H1 (cell line): ENCODE results near the gene POTEJ.
"Not testable (repeated sequence)": the region's sequence is repeated elsewhere in the genome, so short reads cannot be mapped to it uniquely, and the experiment has no call there.

Experiments used
- BRCA1 ChIP-seq: IDR thresholded peaks from 2 replicates; pipeline ENCODE4 v1.6.1; 2012; ENCODE audit warnings: low read depth, low read length, improper control_type of control experiment
- CHD2 ChIP-seq: IDR thresholded peaks from 2 replicates; pipeline ENCODE4 v1.6.1; 2012; ENCODE audit warnings: low read length, improper control_type of control experiment
- CTCF ChIP-seq, 3 experiments: IDR thresholded peaks; 1 replicate in 2 of 3; 2 replicates in 1 of 3; pipeline versions ENCODE4 v1.5.1 to v1.6.1; 2011; ENCODE audit warnings: low read length in 3 of 3, mild to moderate bottlenecking in 3 of 3, inconsistent platforms in 2 of 3, low read depth in 1 of 3, moderate library complexity in 1 of 3; ENCODE audit not compliant: insufficient read depth in 1 of 3; ENCODE audit errors: control extremely low read depth in 1 of 3
- EP300 ChIP-seq, 2 experiments: IDR thresholded peaks; 1 replicate in 1 of 2; 2 replicates in 1 of 2; pipeline ENCODE4 v1.6.1; 2011 to 2012; ENCODE audit warnings: low read depth in 2 of 2, low read length in 2 of 2, mild to moderate bottlenecking in 2 of 2, borderline replicate concordance in 1 of 2, inconsistent platforms in 1 of 2, moderate library complexity in 1 of 2
- JUND ChIP-seq: IDR thresholded peaks from 2 replicates; pipeline ENCODE4 v1.6.1; 2011; ENCODE audit warnings: mild to moderate bottlenecking, improper control_type of control experiment, low read length
- KDM5A ChIP-seq: fragments of 200-600 bp; IDR thresholded peaks from 2 replicates; pipeline ENCODE4 v1.7.1; 2012; ENCODE audit warnings: mild to moderate bottlenecking, low read length, inconsistent platforms, mixed read lengths
- RFX5 ChIP-seq: IDR thresholded peaks from 2 replicates; pipeline ENCODE4 v1.6.1; 2011; ENCODE audit warnings: low read depth, low read length, improper control_type of control experiment, borderline replicate concordance
- SIRT6 ChIP-seq: IDR thresholded peaks from one replicate; pipeline ENCODE4 v1.7.1; 2012; ENCODE audit warnings: low read length, inconsistent platforms
- ZNF274 ChIP-seq: IDR thresholded peaks from 2 replicates; pipeline ENCODE4 v1.7.0; 2012; ENCODE audit warnings: low read length, borderline replicate concordance; ENCODE audit errors: extremely low read depth
- TF ChIP-seq, protein P1 (sequence below): IDR thresholded peaks from 2 replicates; pipeline ENCODE4 v1.6.1; 2012; ENCODE audit warnings: inconsistent platforms

- TF ChIP-seq CHD2; CTCF (IDR thresholded peaks at IDR 0.05; ENCODE audit: control extremely low read depth in 1 of 3, insufficient read depth in 1 of 3, low read depth in 1 of 3, low read length in 3 of 3); RFX5; BRCA1; SIRT6; EP300 (IDR thresholded peaks at IDR 0.05; ENCODE audit: borderline replicate concordance in 1 of 2, low read depth in 2 of 2, low read length in 2 of 2); JUND; ZNF274; KDM5A: not testable (repeated sequence)
- TF ChIP-seq, protein P1, sequence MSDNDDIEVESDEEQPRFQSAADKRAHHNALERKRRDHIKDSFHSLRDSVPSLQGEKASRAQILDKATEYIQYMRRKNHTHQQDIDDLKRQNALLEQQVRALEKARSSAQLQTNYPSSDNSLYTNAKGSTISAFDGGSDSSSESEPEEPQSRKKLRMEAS, result not testable (repeated sequence)
These were observed 14.5 kb upstream of the POTEJ start for GRCh38 chr2:130596757-130597156.
